H9 (cell line): Measurements from ENCODE around the gene PPM1B. TPM values are rescaled to one million over a fixed set of nuclear protein-coding genes. Genes with fewer than 3 reads are reported as not detected.

ENCODE experiments used
- DNase-seq: peaks from one replicate; pipeline ENCODE4 v3.0.0-alpha.2; 2017
- H2AFZ ChIP-seq: one replicate; pipeline ENCODE4 v1.6.1; 2013; ENCODE audit warnings: mild to moderate bottlenecking, low read length, control low read depth, moderate library complexity
- H2AK5ac ChIP-seq: 2 replicates; pipeline ENCODE4 v1.6.1; 2013; ENCODE audit warnings: low read length, control low read depth, mixed read lengths; ENCODE audit not compliant: insufficient read length
- H2BK120ac ChIP-seq: one replicate; pipeline ENCODE4 v1.6.1; 2013; ENCODE audit warnings: low read depth, mild to moderate bottlenecking, low read length, control low read depth, inconsistent platforms; ENCODE audit not compliant: poor library complexity, severe bottlenecking
- H2BK12ac ChIP-seq: 2 replicates; pipeline ENCODE4 v1.6.1; 2013; ENCODE audit warnings: low read length, control low read depth, mixed read lengths, low read depth; ENCODE audit not compliant: insufficient read length
- H2BK15ac ChIP-seq: 2 replicates; pipeline ENCODE4 v1.6.1; 2013; ENCODE audit warnings: low read depth, low read length, control low read depth
- H2BK20ac ChIP-seq: one replicate; pipeline ENCODE4 v1.6.1; 2013; ENCODE audit warnings: low read depth, mild to moderate bottlenecking, low read length, control low read depth, inconsistent platforms; ENCODE audit not compliant: poor library complexity, severe bottlenecking
- H2BK5ac ChIP-seq: 2 replicates; pipeline ENCODE4 v1.6.1; 2013; ENCODE audit warnings: low read length, control low read depth, mixed read lengths; ENCODE audit not compliant: insufficient read length
- H3K14ac ChIP-seq: 2 replicates; pipeline ENCODE4 v1.6.1; 2013; ENCODE audit warnings: low read length, control low read depth; ENCODE audit not compliant: insufficient read depth
- H3K18ac ChIP-seq: 2 replicates; pipeline ENCODE4 v1.6.1; 2013; ENCODE audit warnings: low read depth, mild to moderate bottlenecking, mixed read lengths, low read length, control low read depth; ENCODE audit not compliant: insufficient read length
- H3K23ac ChIP-seq: 2 replicates; pipeline ENCODE4 v1.6.1; 2013; ENCODE audit warnings: low read length, control low read depth, mixed read lengths, low read depth; ENCODE audit not compliant: insufficient read length
- H3K23me2 ChIP-seq: 2 replicates; pipeline ENCODE4 v1.6.1; 2013; ENCODE audit warnings: low read depth, mild to moderate bottlenecking, mixed read lengths, low read length, control low read depth; ENCODE audit not compliant: insufficient read length, poor library complexity, severe bottlenecking
- H3K27ac ChIP-seq: 2 replicates; pipeline ENCODE4 v1.5.1; 2013; ENCODE audit warnings: low read length, control low read depth, mixed read lengths, low read depth; ENCODE audit not compliant: insufficient read length
- H3K27me3 ChIP-seq: 2 replicates; pipeline ENCODE4 v1.6.1; 2013; ENCODE audit warnings: low read length, control low read depth, inconsistent platforms; ENCODE audit not compliant: insufficient read depth
- H3K4ac ChIP-seq: 2 replicates; pipeline ENCODE4 v1.6.1; 2013; ENCODE audit warnings: low read depth, mild to moderate bottlenecking, control low read depth, inconsistent platforms, low read length, moderate library complexity
- H3K4me1 ChIP-seq: 2 replicates; pipeline ENCODE4 v1.6.1; 2013; ENCODE audit warnings: low read length, control low read depth, inconsistent platforms; ENCODE audit not compliant: insufficient read depth
- H3K4me2 ChIP-seq: 2 replicates; pipeline ENCODE4 v1.6.1; 2013; ENCODE audit warnings: low read length, control low read depth, mixed read lengths; ENCODE audit not compliant: insufficient read length, insufficient read depth
- H3K56ac ChIP-seq: 2 replicates; pipeline ENCODE4 v1.6.1; 2013; ENCODE audit warnings: low read depth, mild to moderate bottlenecking, mixed read lengths, low read length, control low read depth; ENCODE audit not compliant: insufficient read length
- H3K79me1 ChIP-seq: 2 replicates; pipeline ENCODE4 v1.6.1; 2013; ENCODE audit warnings: low read depth, mild to moderate bottlenecking, moderate library complexity, low read length, control low read depth, inconsistent platforms; ENCODE audit not compliant: insufficient read depth, poor library complexity, severe bottlenecking
- H3K79me2 ChIP-seq: 2 replicates; pipeline ENCODE4 v1.6.1; 2013; ENCODE audit warnings: low read length, control low read depth, inconsistent platforms; ENCODE audit not compliant: insufficient read depth
- H3K9ac ChIP-seq: 2 replicates; pipeline ENCODE4 v1.6.1; 2013; ENCODE audit warnings: low read length, control low read depth, mixed read lengths; ENCODE audit not compliant: insufficient read length; ENCODE audit errors: extremely low read depth
- H3K9me3 ChIP-seq: one replicate; pipeline ENCODE4 v1.6.1; 2013; ENCODE audit warnings: low read depth, low read length, inconsistent platforms; ENCODE audit not compliant: control insufficient read depth
- H3T11ph ChIP-seq: one replicate; pipeline ENCODE4 v1.6.1; 2013; ENCODE audit warnings: mild to moderate bottlenecking, low read length, control low read depth, inconsistent platforms
- H4K20me1 ChIP-seq: one replicate; pipeline ENCODE4 v1.6.1; 2013; ENCODE audit not compliant: control insufficient read depth, insufficient read length, insufficient read depth
- H4K5ac ChIP-seq: 2 replicates; pipeline ENCODE4 v1.6.1; 2013; ENCODE audit warnings: low read depth, mild to moderate bottlenecking, mixed read lengths, low read length, control low read depth; ENCODE audit not compliant: insufficient read length
- H4K8ac ChIP-seq: replicated peaks from 2 replicates; pipeline ENCODE4 v1.6.1; 2013; ENCODE audit warnings: low read length, control low read depth, mixed read lengths, low read depth; ENCODE audit not compliant: insufficient read length
- H4K91ac ChIP-seq: 2 replicates; pipeline ENCODE4 v1.6.1; 2013; ENCODE audit warnings: low read depth, mild to moderate bottlenecking, moderate library complexity, mixed read lengths, low read length, control low read depth; ENCODE audit not compliant: insufficient read length
- H3K27ac Mint-ChIP-seq, 3 experiments: 2 replicates in 2 of 3; 3 replicates in 1 of 3; pipeline ENCODE4 v1.8.0; 2020 to 2021; ENCODE audit warnings: mixed read lengths in 3 of 3, mild to moderate bottlenecking in 1 of 3, moderate library complexity in 1 of 3
- H3K27me3 Mint-ChIP-seq: 2 replicates; pipeline ENCODE4 v1.8.0; 2021; ENCODE audit warnings: low read depth, mild to moderate bottlenecking, moderate library complexity, mixed read lengths
- H3K36me3 Mint-ChIP-seq, 3 experiments: 2 replicates in 2 of 3; 3 replicates in 1 of 3; pipeline ENCODE4 v1.8.0; 2020 to 2021; ENCODE audit warnings: low read depth in 3 of 3, mixed read lengths in 3 of 3; ENCODE audit not compliant: insufficient read depth in 1 of 3
- H3K4me1 Mint-ChIP-seq, 2 experiments: 2 replicates each; pipeline ENCODE4 v1.8.0; 2020; ENCODE audit warnings: mixed read lengths in 2 of 2
- H3K4me3 Mint-ChIP-seq, 2 experiments: 2 replicates in 1 of 2; 3 replicates in 1 of 2; pipeline ENCODE4 v1.8.0; 2020 to 2021; ENCODE audit warnings: mild to moderate bottlenecking in 2 of 2, mixed read lengths in 2 of 2, moderate library complexity in 1 of 2
- H3K9me3 Mint-ChIP-seq, 2 experiments: 2 replicates in 1 of 2; 3 replicates in 1 of 2; pipeline ENCODE4 v1.8.0; 2020; ENCODE audit warnings: mild to moderate bottlenecking in 2 of 2, mixed read lengths in 2 of 2, moderate library complexity in 1 of 2
- total RNA-seq: library from RNA; stranded (reverse); gene quantifications from 2 replicates; pipeline ENCODE4 v1.2.1, GENCODE V29; 2021
- TF ChIP-seq, protein P1 (sequence below): fragments of 200-600 bp; sonication (generic); conservative IDR thresholded peaks from 3 replicates; pipeline ENCODE4 v1.8.0; 2021; ENCODE audit warnings: antibody characterized with exemption, mild to moderate bottlenecking

The PPM1B gene
- total RNA-seq, 1 experiment from 2014 or later = 156 TPM

GRCh38 chr2:44191739-44192138 is 23.1 kb downstream of the PPM1B start:
- peaks cover 11 to 36% (median 26%) of the 10 kb centered on the region in 3 experiments for H3K36me3 Mint-ChIP-seq
- H3K18ac ChIP-seq = no peak overlapping the region
- H2BK20ac ChIP-seq = no peak overlapping the region
- H3K9me3 ChIP-seq = no peaks in the 10 kb centered on the region
- TF ChIP-seq, protein P1, sequence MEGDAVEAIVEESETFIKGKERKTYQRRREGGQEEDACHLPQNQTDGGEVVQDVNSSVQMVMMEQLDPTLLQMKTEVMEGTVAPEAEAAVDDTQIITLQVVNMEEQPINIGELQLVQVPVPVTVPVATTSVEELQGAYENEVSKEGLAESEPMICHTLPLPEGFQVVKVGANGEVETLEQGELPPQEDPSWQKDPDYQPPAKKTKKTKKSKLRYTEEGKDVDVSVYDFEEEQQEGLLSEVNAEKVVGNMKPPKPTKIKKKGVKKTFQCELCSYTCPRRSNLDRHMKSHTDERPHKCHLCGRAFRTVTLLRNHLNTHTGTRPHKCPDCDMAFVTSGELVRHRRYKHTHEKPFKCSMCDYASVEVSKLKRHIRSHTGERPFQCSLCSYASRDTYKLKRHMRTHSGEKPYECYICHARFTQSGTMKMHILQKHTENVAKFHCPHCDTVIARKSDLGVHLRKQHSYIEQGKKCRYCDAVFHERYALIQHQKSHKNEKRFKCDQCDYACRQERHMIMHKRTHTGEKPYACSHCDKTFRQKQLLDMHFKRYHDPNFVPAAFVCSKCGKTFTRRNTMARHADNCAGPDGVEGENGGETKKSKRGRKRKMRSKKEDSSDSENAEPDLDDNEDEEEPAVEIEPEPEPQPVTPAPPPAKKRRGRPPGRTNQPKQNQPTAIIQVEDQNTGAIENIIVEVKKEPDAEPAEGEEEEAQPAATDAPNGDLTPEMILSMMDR = no peak
- no peak overlapping the region for H3K4ac ChIP-seq
- H3K79me2 ChIP-seq = peaks cover 71% of the 10 kb centered on the region; the same call in 1 of the 2 replicates
- no peak overlapping the region for H3K23ac ChIP-seq
- H3K79me1 ChIP-seq = peaks cover 10% of the 10 kb centered on the region
- H3K4me1 Mint-ChIP-seq = peaks cover 39 to 42% of the 10 kb centered on the region in 2 experiments
- no peak overlapping the region for H3K4me2 ChIP-seq
- H3K4me3 Mint-ChIP-seq = no peak overlapping the region
- no peak overlapping the region for H3K27ac ChIP-seq
- no peaks in the 10 kb centered on the region; a peak in 1 of 5 replicates for H3K9me3 Mint-ChIP-seq
- H2BK15ac ChIP-seq = no peak overlapping the region
- no peaks in the 10 kb centered on the region for H4K20me1 ChIP-seq
- no peak overlapping the region for H4K91ac ChIP-seq
- no peaks in the 10 kb centered on the region; the same call in 1 of the 2 replicates for H3K4me1 ChIP-seq
- H3K27me3 ChIP-seq = no peaks in the 10 kb centered on the region
- no peak overlapping the region for H4K8ac ChIP-seq
- no peaks in the 10 kb centered on the region for H3K27me3 Mint-ChIP-seq
- H3K9ac ChIP-seq = no peak overlapping the region
- no peak overlapping the region for H2BK12ac ChIP-seq
- no peak overlapping the region for H2BK5ac ChIP-seq
- H3K23me2 ChIP-seq = no peaks in the 10 kb centered on the region
- no peak overlapping the region for H3T11ph ChIP-seq
- no peak overlapping the region for H3K14ac ChIP-seq
- H3K56ac ChIP-seq = no peak overlapping the region
- H3K27ac Mint-ChIP-seq = peak overlapping the region in 2 of 3 experiments; percentile 86 to 90; a peak in 5 of 7 replicates
- no peak overlapping the region for H2BK120ac ChIP-seq
- no peak overlapping the region for H2AFZ ChIP-seq
- DNase-seq = no peak
- H4K5ac ChIP-seq = no peak overlapping the region
- no peak overlapping the region for H2AK5ac ChIP-seq
